ENCODE data around the gene ARRB1. TPM values are rescaled to one million over a fixed set of nuclear protein-coding genes. Genes with fewer than 3 reads are reported as not detected.
A peak's percentile ranks its signal among the peaks of the same experiment; 100 is the strongest.

The ARRB1 gene
- polyA plus RNA-seq, 2 donors: 4.9 to 5.0 TPM

GRCh38 chr11:75352588-75353206, 1.2 kb upstream of the ARRB1 start:
- Histone ChIP-seq H3K27me3 (ENCODE audit: control insufficient read depth in 1 of 2, insufficient read depth in 2 of 2, low read length in 2 of 2) (no peaks in the 10 kb centered on the region), H3K27ac (ENCODE audit: low read depth in 2 of 2, low read length in 1 of 2) (peak overlapping the region in 1 of 2 donors; percentile 85), H3K4me3 (ENCODE audit: low read depth in 1 of 2, low read length in 2 of 2) (peak overlapping the region in 1 of 2 donors; percentile 50), H3K36me3 (ENCODE audit: control insufficient read depth in 2 of 2, insufficient read depth in 2 of 2, low read length in 1 of 2) (no peaks in the 10 kb centered on the region), H3K4me1 (ENCODE audit: control insufficient read depth in 2 of 2, insufficient read depth in 2 of 2, low read length in 1 of 2) (peaks cover 4 to 27% of the 10 kb centered on the region in 2 donors), H3K9me3 (ENCODE audit: control insufficient read depth in 2 of 2, insufficient read depth in 1 of 2, low read depth in 1 of 2, low read length in 1 of 2) (no peaks in the 10 kb centered on the region)
- 26 to 33% methylated on average over 5 of the region's 5 CpGs for WGBS, 2 donors

GRCh38 chr11:75351791-75352587, 528 bp upstream of the ARRB1 start:
- peak overlapping the region; percentile 85 to 89 for H3K27ac ChIP-seq (ENCODE audit: low read depth in 2 of 2, low read length in 1 of 2)
- 1 to 3% methylated on average over 55 to 64 of the region's 64 CpGs for WGBS, 2 donors

GRCh38 chr11:75350743-75351540, 519 bp downstream of the ARRB1 start:
- Histone ChIP-seq H3K4me3 (ENCODE audit: low read depth in 1 of 2, low read length in 2 of 2) (peak overlapping the region; percentile 50 to 70), H3K4me1 (ENCODE audit: control insufficient read depth in 2 of 2, insufficient read depth in 2 of 2, low read length in 1 of 2) (peaks cover 9 to 33% of the 10 kb centered on the region in 2 donors), H3K27me3 (ENCODE audit: control insufficient read depth in 1 of 2, insufficient read depth in 2 of 2, low read length in 2 of 2) (no peaks in the 10 kb centered on the region), H3K27ac (ENCODE audit: low read depth in 2 of 2, low read length in 1 of 2) (peak overlapping the region; percentile 85 to 89), H3K9me3 (ENCODE audit: control insufficient read depth in 2 of 2, insufficient read depth in 1 of 2, low read depth in 1 of 2, low read length in 1 of 2) (no peaks in the 10 kb centered on the region), H3K36me3 (ENCODE audit: control insufficient read depth in 2 of 2, insufficient read depth in 2 of 2, low read length in 1 of 2) (no peaks in the 10 kb centered on the region)
- WGBS, 2 donors: 6 to 7% methylated on average over 34 to 47 of the region's 47 CpGs

More at GRCh38 chr11:75351791-75352587, 528 bp upstream of the ARRB1 start:
- Histone ChIP-seq H3K27me3 (ENCODE audit: control insufficient read depth in 1 of 2, insufficient read depth in 2 of 2, low read length in 2 of 2) (no peaks in the 10 kb centered on the region), H3K36me3 (ENCODE audit: control insufficient read depth in 2 of 2, insufficient read depth in 2 of 2, low read length in 1 of 2) (no peaks in the 10 kb centered on the region), H3K4me1 (ENCODE audit: control insufficient read depth in 2 of 2, insufficient read depth in 2 of 2, low read length in 1 of 2) (peaks cover 5 to 29% of the 10 kb centered on the region in 2 donors), H3K9me3 (ENCODE audit: control insufficient read depth in 2 of 2, insufficient read depth in 1 of 2, low read depth in 1 of 2, low read length in 1 of 2) (no peaks in the 10 kb centered on the region), H3K4me3 (ENCODE audit: low read depth in 1 of 2, low read length in 2 of 2) (peak overlapping the region; percentile 50 to 70)

- H3K9me3 ChIP-seq (ENCODE audit: control insufficient read depth in 2 of 2, insufficient read depth in 1 of 2, low read depth in 1 of 2, low read length in 1 of 2): no peaks in the 10 kb centered on the region
- H3K27me3 ChIP-seq (ENCODE audit: control insufficient read depth in 1 of 2, insufficient read depth in 2 of 2, low read length in 2 of 2): no peaks in the 10 kb centered on the region
- H3K27ac ChIP-seq (ENCODE audit: low read depth in 2 of 2, low read length in 1 of 2): peak overlapping the region; percentile 85 to 89
- WGBS, 2 donors: 53 to 62% methylated on average over 9 of the region's 9 CpGs
- H3K4me3 ChIP-seq (ENCODE audit: low read depth in 1 of 2, low read length in 2 of 2): peak overlapping the region in 1 of 2 donors; percentile 50
- H3K4me1 ChIP-seq (ENCODE audit: control insufficient read depth in 2 of 2, insufficient read depth in 2 of 2, low read length in 1 of 2): peaks cover 9 to 34% of the 10 kb centered on the region in 2 donors
- H3K36me3 ChIP-seq (ENCODE audit: control insufficient read depth in 2 of 2, insufficient read depth in 2 of 2, low read length in 1 of 2): no peaks in the 10 kb centered on the region
These were observed 1.2 kb downstream of the ARRB1 start for GRCh38 chr11:75350122-75350742.

GRCh38 chr11:75349521-75350116, 1.8 kb downstream of the ARRB1 start:
- Histone ChIP-seq H3K27me3 (ENCODE audit: control insufficient read depth in 1 of 2, insufficient read depth in 2 of 2, low read length in 2 of 2) (no peaks in the 10 kb centered on the region), H3K4me3 (ENCODE audit: low read depth in 1 of 2, low read length in 2 of 2) (peak overlapping the region in 1 of 2 donors; percentile 50), H3K4me1 (ENCODE audit: control insufficient read depth in 2 of 2, insufficient read depth in 2 of 2, low read length in 1 of 2) (peaks cover 13 to 39% of the 10 kb centered on the region in 2 donors), H3K9me3 (ENCODE audit: control insufficient read depth in 2 of 2, insufficient read depth in 1 of 2, low read depth in 1 of 2, low read length in 1 of 2) (no peaks in the 10 kb centered on the region), H3K27ac (ENCODE audit: low read depth in 2 of 2, low read length in 1 of 2) (peak overlapping the region; percentile 85 to 89), H3K36me3 (ENCODE audit: control insufficient read depth in 2 of 2, insufficient read depth in 2 of 2, low read length in 1 of 2) (no peaks in the 10 kb centered on the region)
- 55 to 61% methylated on average over 4 of the region's 4 CpGs for WGBS, 2 donors

GRCh38 chr11:75347781-75348566, 3.5 kb downstream of the ARRB1 start:
- Histone ChIP-seq H3K27me3 (ENCODE audit: control insufficient read depth in 1 of 2, insufficient read depth in 2 of 2, low read length in 2 of 2) (no peaks in the 10 kb centered on the region), H3K9me3 (ENCODE audit: control insufficient read depth in 2 of 2, insufficient read depth in 1 of 2, low read depth in 1 of 2, low read length in 1 of 2) (no peaks in the 10 kb centered on the region), H3K36me3 (ENCODE audit: control insufficient read depth in 2 of 2, insufficient read depth in 2 of 2, low read length in 1 of 2) (no peaks in the 10 kb centered on the region), H3K27ac (ENCODE audit: low read depth in 2 of 2, low read length in 1 of 2) (peak overlapping the region; percentile 38 to 76), H3K4me3 (ENCODE audit: low read depth in 1 of 2, low read length in 2 of 2) (no peak overlapping the region), H3K4me1 (ENCODE audit: control insufficient read depth in 2 of 2, insufficient read depth in 2 of 2, low read length in 1 of 2) (peaks cover 19 to 50% of the 10 kb centered on the region in 2 donors)
- 37 to 41% methylated on average over 8 of the region's 8 CpGs for WGBS, 2 donors

GRCh38 chr11:75346912-75347647, 4.4 kb downstream of the ARRB1 start:
- Histone ChIP-seq H3K4me3 (ENCODE audit: low read depth in 1 of 2, low read length in 2 of 2) (no peak overlapping the region), H3K36me3 (ENCODE audit: control insufficient read depth in 2 of 2, insufficient read depth in 2 of 2, low read length in 1 of 2) (no peaks in the 10 kb centered on the region), H3K4me1 (ENCODE audit: control insufficient read depth in 2 of 2, insufficient read depth in 2 of 2, low read length in 1 of 2) (peaks cover 22 to 54% of the 10 kb centered on the region in 2 donors), H3K9me3 (ENCODE audit: control insufficient read depth in 2 of 2, insufficient read depth in 1 of 2, low read depth in 1 of 2, low read length in 1 of 2) (no peaks in the 10 kb centered on the region), H3K27me3 (ENCODE audit: control insufficient read depth in 1 of 2, insufficient read depth in 2 of 2, low read length in 2 of 2) (no peaks in the 10 kb centered on the region), H3K27ac (ENCODE audit: low read depth in 2 of 2, low read length in 1 of 2) (peak overlapping the region; percentile 38 to 78)
- WGBS, 2 donors: 56 to 60% methylated on average over 11 of the region's 11 CpGs

- Histone ChIP-seq H3K9me3 (ENCODE audit: control insufficient read depth in 2 of 2, insufficient read depth in 1 of 2, low read depth in 1 of 2, low read length in 1 of 2) (no peaks in the 10 kb centered on the region), H3K27ac (ENCODE audit: low read depth in 2 of 2, low read length in 1 of 2) (peak overlapping the region; percentile 5 to 8), H3K27me3 (ENCODE audit: control insufficient read depth in 1 of 2, insufficient read depth in 2 of 2, low read length in 2 of 2) (no peaks in the 10 kb centered on the region), H3K36me3 (ENCODE audit: control insufficient read depth in 2 of 2, insufficient read depth in 2 of 2, low read length in 1 of 2) (no peaks in the 10 kb centered on the region), H3K4me3 (ENCODE audit: low read depth in 1 of 2, low read length in 2 of 2) (no peak overlapping the region), H3K4me1 (ENCODE audit: control insufficient read depth in 2 of 2, insufficient read depth in 2 of 2, low read length in 1 of 2) (peaks cover 24 to 57% of the 10 kb centered on the region in 2 donors)
- 94 to 96% methylated on average over 4 of the region's 4 CpGs for WGBS, 2 donors
These were observed 5.2 kb downstream of the ARRB1 start for GRCh38 chr11:75346296-75346695.
